ENCODE data around the gene SCYGR8. TPM values are rescaled to one million over a fixed set of nuclear protein-coding genes. Genes with fewer than 3 reads are reported as not detected.

Gene SCYGR8
- polyA plus RNA-seq, 3 donors: not detected

DNA sequence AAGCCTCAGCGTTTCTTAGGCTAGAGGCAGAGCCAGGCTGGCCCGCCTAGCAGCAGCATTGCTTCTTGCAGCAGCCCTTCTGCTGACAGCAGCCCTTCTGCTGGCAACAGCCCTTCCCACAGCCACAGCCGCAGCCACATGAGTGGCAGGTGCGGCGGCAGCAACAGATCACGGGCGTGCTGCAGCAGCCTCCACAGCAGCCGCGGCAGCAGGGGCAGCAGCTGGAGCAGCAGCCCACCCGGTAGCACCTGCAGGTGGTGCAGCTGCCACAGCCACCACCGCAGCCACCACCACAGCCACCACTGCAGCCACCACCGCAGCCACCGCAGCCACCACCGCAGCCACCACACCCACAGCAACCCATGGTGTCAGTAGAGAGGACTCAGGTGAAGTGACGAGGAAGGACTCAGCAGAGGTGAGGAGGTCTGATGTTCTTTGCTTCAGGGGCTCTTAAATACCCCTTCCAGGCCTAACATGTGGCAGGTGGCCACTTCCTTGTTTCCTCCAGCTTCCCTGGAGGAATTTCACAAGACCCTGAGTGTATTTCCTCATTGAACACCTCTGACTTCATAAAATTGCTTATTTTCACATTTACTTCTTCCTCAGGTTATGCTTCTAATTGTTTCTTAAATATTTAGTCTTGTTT is 21.2 kb upstream of the SCYGR8 start, which contains the start of gene SCYGR6:
SCYGR6 (minus strand) TSS at position 364 of the 646 bp plus-strand sequence; CDS start at position 364, 0 bp downstream.
- H3K79me2 ChIP-seq (ENCODE audit: insufficient read depth, low read length): no peaks in the 10 kb centered on the region
- no peak within 1 kb of the TSS for H3K9ac ChIP-seq (ENCODE audit: insufficient read depth, low read length, poor library complexity, severe bottlenecking)
- H3K36me3 ChIP-seq (replicated peaks in 1 of 2; ENCODE audit: control insufficient read depth in 1 of 2, insufficient read depth in 2 of 2, low read length in 2 of 2): no peaks in the 10 kb centered on the region
- H3K27me3 ChIP-seq (ENCODE audit: control insufficient read depth in 2 of 2, insufficient read depth in 2 of 2, low read length in 2 of 2): no peaks in the 10 kb centered on the region
- no peak within 1 kb of the TSS for H3K4me3 ChIP-seq (replicated peaks in 1 of 3; ENCODE audit: low read depth in 2 of 3, low read length in 3 of 3)
- no peaks in the 10 kb centered on the region for H3K9me3 ChIP-seq (replicated peaks in 1 of 2; ENCODE audit: control insufficient read depth in 1 of 2, insufficient read depth in 1 of 2, low read length in 2 of 2)
- H3K4me1 Mint-ChIP-seq: peaks cover 4% of the 10 kb centered on the region
- TF ChIP-seq, protein P1, sequence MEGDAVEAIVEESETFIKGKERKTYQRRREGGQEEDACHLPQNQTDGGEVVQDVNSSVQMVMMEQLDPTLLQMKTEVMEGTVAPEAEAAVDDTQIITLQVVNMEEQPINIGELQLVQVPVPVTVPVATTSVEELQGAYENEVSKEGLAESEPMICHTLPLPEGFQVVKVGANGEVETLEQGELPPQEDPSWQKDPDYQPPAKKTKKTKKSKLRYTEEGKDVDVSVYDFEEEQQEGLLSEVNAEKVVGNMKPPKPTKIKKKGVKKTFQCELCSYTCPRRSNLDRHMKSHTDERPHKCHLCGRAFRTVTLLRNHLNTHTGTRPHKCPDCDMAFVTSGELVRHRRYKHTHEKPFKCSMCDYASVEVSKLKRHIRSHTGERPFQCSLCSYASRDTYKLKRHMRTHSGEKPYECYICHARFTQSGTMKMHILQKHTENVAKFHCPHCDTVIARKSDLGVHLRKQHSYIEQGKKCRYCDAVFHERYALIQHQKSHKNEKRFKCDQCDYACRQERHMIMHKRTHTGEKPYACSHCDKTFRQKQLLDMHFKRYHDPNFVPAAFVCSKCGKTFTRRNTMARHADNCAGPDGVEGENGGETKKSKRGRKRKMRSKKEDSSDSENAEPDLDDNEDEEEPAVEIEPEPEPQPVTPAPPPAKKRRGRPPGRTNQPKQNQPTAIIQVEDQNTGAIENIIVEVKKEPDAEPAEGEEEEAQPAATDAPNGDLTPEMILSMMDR (IDR thresholded peaks at IDR 0.05): no peak
- intact Hi-C loops (cut with micrococcal nuclease): no loop called here
- H3K4me3 Mint-ChIP-seq: no peak within 1 kb of the TSS
- H3K27me3 Mint-ChIP-seq (ENCODE audit: low read depth in 3 of 3): peaks cover 5 to 7% (median 7%) of the 10 kb centered on the region in 3 donors
- no peaks in the 10 kb centered on the region for H3K9me3 Mint-ChIP-seq
- no peak within 1 kb of the TSS for H3K4me2 ChIP-seq (replicated peaks; ENCODE audit: extremely low read depth, low read length, poor library complexity, severe bottlenecking)
- no peaks in the 10 kb centered on the region for H4K20me1 ChIP-seq (ENCODE audit: insufficient read depth, low read length)
- no peaks in the 10 kb centered on the region for H3K36me3 Mint-ChIP-seq
- peak within 1 kb of the TSS in 1 of 7 donors; percentile 35 for H3K27ac Mint-ChIP-seq
- no peak within 1 kb of the TSS for H3K27ac ChIP-seq (ENCODE audit: low read depth in 1 of 2, low read length in 2 of 2)
- no peaks in the 10 kb centered on the region for H3K4me1 ChIP-seq (ENCODE audit: control insufficient read depth in 1 of 2, insufficient read depth in 2 of 2, low read length in 2 of 2)
- peak in 1 of 3 donors; percentile 12 for DNase-seq
- H2AFZ ChIP-seq (ENCODE audit: insufficient read depth, low read depth, low read length, poor library complexity, severe bottlenecking): no peak within 1 kb of the TSS
- WGBS (ENCODE audit: insufficient coverage): 100% methylated on average over 1 of the region's 15 CpGs

DNA sequence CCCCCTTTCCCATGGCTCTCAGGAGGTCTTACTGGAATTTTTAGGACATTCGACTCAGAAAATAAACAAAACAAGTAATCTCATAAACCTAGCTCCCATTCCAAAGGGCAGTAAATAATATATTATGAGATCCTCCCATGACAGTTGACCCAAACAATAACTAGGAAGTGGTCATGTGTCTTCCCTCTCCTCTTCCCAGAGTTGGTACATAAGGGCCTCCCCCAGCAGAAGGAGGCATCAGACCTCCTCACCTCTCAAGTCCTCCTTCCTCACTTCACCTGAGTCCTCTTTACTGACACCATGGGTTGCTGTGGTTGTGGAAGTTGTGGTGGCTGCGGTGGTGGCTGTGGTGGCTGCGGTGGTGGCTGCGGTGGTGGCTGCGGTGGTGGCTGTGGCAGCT is 17.7 kb upstream of the SCYGR8 start, which contains the start of gene SCYGR7:
SCYGR7 (plus strand) TSS at position 301 of the 400 bp plus-strand sequence; CDS start at position 301, 0 bp downstream.
- Histone ChIP-seq H3K9ac (ENCODE audit: insufficient read depth, low read length, poor library complexity, severe bottlenecking) (no peak within 1 kb of the TSS), H3K4me3 (replicated peaks in 1 of 3; ENCODE audit: low read depth in 2 of 3, low read length in 3 of 3) (no peak within 1 kb of the TSS), H3K9me3 (replicated peaks in 1 of 2; ENCODE audit: control insufficient read depth in 1 of 2, insufficient read depth in 1 of 2, low read length in 2 of 2) (no peaks in the 10 kb centered on the region), H3K79me2 (ENCODE audit: insufficient read depth, low read length) (no peaks in the 10 kb centered on the region), H4K20me1 (ENCODE audit: insufficient read depth, low read length) (no peaks in the 10 kb centered on the region), H3K4me1 (ENCODE audit: control insufficient read depth in 1 of 2, insufficient read depth in 2 of 2, low read length in 2 of 2) (no peaks in the 10 kb centered on the region), H3K27ac (ENCODE audit: low read depth in 1 of 2, low read length in 2 of 2) (no peak within 1 kb of the TSS), H3K27me3 (ENCODE audit: control insufficient read depth in 2 of 2, insufficient read depth in 2 of 2, low read length in 2 of 2) (no peaks in the 10 kb centered on the region), H2AFZ (ENCODE audit: insufficient read depth, low read depth, low read length, poor library complexity, severe bottlenecking) (no peak within 1 kb of the TSS), H3K4me2 (replicated peaks; ENCODE audit: extremely low read depth, low read length, poor library complexity, severe bottlenecking) (no peak within 1 kb of the TSS), H3K36me3 (replicated peaks in 1 of 2; ENCODE audit: control insufficient read depth in 1 of 2, insufficient read depth in 2 of 2, low read length in 2 of 2) (no peaks in the 10 kb centered on the region)
- peaks cover 2% of the 10 kb centered on the region for H3K4me1 Mint-ChIP-seq
- peaks cover 5 to 13% (median 7%) of the 10 kb centered on the region in 3 donors for H3K27me3 Mint-ChIP-seq (ENCODE audit: low read depth in 3 of 3)
- intact Hi-C loops (cut with micrococcal nuclease): no loop called here
- H3K36me3 Mint-ChIP-seq: no peaks in the 10 kb centered on the region
- peak within 1 kb of the TSS in 1 of 7 donors; percentile 40 for H3K27ac Mint-ChIP-seq
- no peak within 1 kb of the TSS for H3K4me3 Mint-ChIP-seq
- peaks cover 0 to 1% (median 0%) of the 10 kb centered on the region in 7 donors for H3K9me3 Mint-ChIP-seq
- TF ChIP-seq, protein P1 (IDR thresholded peaks at IDR 0.05): no peak
- no CpG with 5 or more reads among the region's 5 CpGs for WGBS (ENCODE audit: insufficient coverage)
- no peak for DNase-seq

Measured in CD14-positive monocyte (primary cell).